A204.1 (cell line): ENCODE measurements around the gene CRIM1.

Source experiments
- FAIRE-seq: peaks from 2 replicates; lab custom pipeline; 2012; peaks lifted over from hg19 to GRCh38; lab: Jason Lieb, UNC

The CRIM1 gene

GRCh38 chr2:36425608-36426355, 70.2 kb downstream of the CRIM1 start:
- no peak for FAIRE-seq

GRCh38 chr2:36427790-36428243, 72.2 kb downstream of the CRIM1 start:
- FAIRE-seq = no peak

GRCh38 chr2:36430549-36430948, 75.0 kb downstream of the CRIM1 start:
- FAIRE-seq = no peak

- FAIRE-seq = no peak
Measured at GRCh38 chr2:36432479-36432878, 76.9 kb downstream of the CRIM1 start.

GRCh38 chr2:36433311-36434217, 78.0 kb downstream of the CRIM1 start:
- no peak for FAIRE-seq

- no peak for FAIRE-seq
Measured at GRCh38 chr2:36438449-36438977, 82.9 kb downstream of the CRIM1 start.

GRCh38 chr2:36439084-36439483, 83.5 kb downstream of the CRIM1 start:
- no peak for FAIRE-seq

- no peak for FAIRE-seq
Measured at GRCh38 chr2:36441065-36441625, 85.6 kb downstream of the CRIM1 start.

- FAIRE-seq = no peak
Measured at GRCh38 chr2:36441816-36442215, 86.2 kb downstream of the CRIM1 start.

GRCh38 chr2:36444216-36444936, 88.8 kb downstream of the CRIM1 start:
- no peak for FAIRE-seq

GRCh38 chr2:36445185-36445866, 89.7 kb downstream of the CRIM1 start:
- FAIRE-seq = no peak

- no peak for FAIRE-seq
Measured at GRCh38 chr2:36446294-36446693, 90.7 kb downstream of the CRIM1 start.

- FAIRE-seq = no peak
Measured at GRCh38 chr2:36449213-36449612, 93.6 kb downstream of the CRIM1 start.

GRCh38 chr2:36449943-36450392, 94.4 kb downstream of the CRIM1 start:
- FAIRE-seq = no peak

- FAIRE-seq = no peak
Measured at GRCh38 chr2:36450466-36451196, 95.1 kb downstream of the CRIM1 start.

- no peak for FAIRE-seq
Measured at GRCh38 chr2:36451512-36451911, 95.9 kb downstream of the CRIM1 start.

GRCh38 chr2:36452260-36452659, 96.7 kb downstream of the CRIM1 start:
- no peak for FAIRE-seq

GRCh38 chr2:36453652-36454051, 98.1 kb downstream of the CRIM1 start:
- no peak for FAIRE-seq

- no peak for FAIRE-seq
Measured at GRCh38 chr2:36455011-36455410, 99.4 kb downstream of the CRIM1 start.

- FAIRE-seq = no peak
Measured at GRCh38 chr2:36455788-36456187, 100.2 kb downstream of the CRIM1 start.
